ENCODE results near the gene SEMA3C. TPM values are rescaled to one million over a fixed set of nuclear protein-coding genes. Genes with fewer than 3 reads are reported as not detected.

Gene SEMA3C
- polyA plus RNA-seq, 1 donor from 2014 or later = 386 TPM

DNA sequence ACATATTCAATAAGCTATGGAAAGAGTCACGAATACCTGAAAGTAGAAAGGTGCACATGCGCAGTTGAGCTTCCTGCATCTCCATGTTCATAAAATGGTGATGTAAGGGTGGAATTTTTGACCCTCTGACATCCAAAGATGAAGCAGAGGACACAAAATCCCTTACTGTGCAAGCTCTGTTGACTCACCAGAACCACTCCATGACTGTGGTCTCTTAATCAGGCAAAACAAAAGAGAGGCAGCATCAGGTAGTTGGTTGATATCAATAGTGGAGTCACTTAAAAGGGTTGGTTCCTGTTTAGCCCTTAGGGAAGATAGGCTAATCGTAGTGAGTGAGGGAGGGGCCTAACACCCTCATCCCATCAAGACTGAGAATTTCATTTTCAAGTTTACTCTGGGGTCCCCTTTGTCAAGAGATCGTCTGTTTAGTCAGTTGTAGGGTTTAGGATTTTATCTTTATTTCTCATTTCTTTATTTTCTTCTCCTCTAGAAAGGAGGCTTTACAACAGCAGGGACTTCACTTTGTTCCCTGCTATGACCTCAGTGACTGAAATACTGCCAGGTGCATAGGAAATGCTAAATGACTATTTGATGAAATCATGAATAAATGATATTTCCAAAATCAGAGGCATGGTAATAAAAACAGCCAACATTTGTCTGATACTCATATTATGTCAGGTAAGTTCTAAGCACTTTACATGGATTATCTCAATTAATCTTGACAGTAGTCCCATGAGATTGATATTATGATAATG lies 182.3 kb downstream of the SEMA3C start:
- no peaks in the 10 kb centered on the region for H3K9me3 ChIP-seq (ENCODE audit: low read length)
- H3F3A ChIP-seq (ENCODE audit: insufficient read depth, low read length, poor library complexity, severe bottlenecking) = no peaks in the 10 kb centered on the region
- TF ChIP-seq EP300 (conservative IDR thresholded peaks at IDR 0.05; ENCODE audit: poor library complexity, severe bottlenecking) = no peak
- no peak for TF ChIP-seq SMC3 (conservative IDR thresholded peaks at IDR 0.05; ENCODE audit: poor library complexity)
- TF ChIP-seq, protein P1, sequence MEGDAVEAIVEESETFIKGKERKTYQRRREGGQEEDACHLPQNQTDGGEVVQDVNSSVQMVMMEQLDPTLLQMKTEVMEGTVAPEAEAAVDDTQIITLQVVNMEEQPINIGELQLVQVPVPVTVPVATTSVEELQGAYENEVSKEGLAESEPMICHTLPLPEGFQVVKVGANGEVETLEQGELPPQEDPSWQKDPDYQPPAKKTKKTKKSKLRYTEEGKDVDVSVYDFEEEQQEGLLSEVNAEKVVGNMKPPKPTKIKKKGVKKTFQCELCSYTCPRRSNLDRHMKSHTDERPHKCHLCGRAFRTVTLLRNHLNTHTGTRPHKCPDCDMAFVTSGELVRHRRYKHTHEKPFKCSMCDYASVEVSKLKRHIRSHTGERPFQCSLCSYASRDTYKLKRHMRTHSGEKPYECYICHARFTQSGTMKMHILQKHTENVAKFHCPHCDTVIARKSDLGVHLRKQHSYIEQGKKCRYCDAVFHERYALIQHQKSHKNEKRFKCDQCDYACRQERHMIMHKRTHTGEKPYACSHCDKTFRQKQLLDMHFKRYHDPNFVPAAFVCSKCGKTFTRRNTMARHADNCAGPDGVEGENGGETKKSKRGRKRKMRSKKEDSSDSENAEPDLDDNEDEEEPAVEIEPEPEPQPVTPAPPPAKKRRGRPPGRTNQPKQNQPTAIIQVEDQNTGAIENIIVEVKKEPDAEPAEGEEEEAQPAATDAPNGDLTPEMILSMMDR (IDR thresholded peaks at IDR 0.05; ENCODE audit: poor library complexity, severe bottlenecking) = no peak
- H3K27me3 ChIP-seq (ENCODE audit: insufficient read depth, low read depth, low read length) = no peaks in the 10 kb centered on the region
- no peak overlapping the region for H3K4me2 ChIP-seq (ENCODE audit: low read length)
- no peaks in the 10 kb centered on the region for H3K36me3 ChIP-seq (ENCODE audit: insufficient read depth, low read length)
- H3K9ac ChIP-seq (ENCODE audit: low read length) = no peak overlapping the region
- H2AFZ ChIP-seq (ENCODE audit: low read depth, low read length) = no peak overlapping the region
- H3K9me2 ChIP-seq (ENCODE audit: insufficient read depth, low read length) = no peaks in the 10 kb centered on the region
- H4K20me1 ChIP-seq (ENCODE audit: insufficient read depth) = no peaks in the 10 kb centered on the region
- no peak overlapping the region for H3K4me3 ChIP-seq (ENCODE audit: low read length)
- H3K27ac ChIP-seq (ENCODE audit: low read length) = no peak overlapping the region
- H3K79me2 ChIP-seq (replicated peaks; ENCODE audit: insufficient read depth, low read length) = no peaks in the 10 kb centered on the region

DNA sequence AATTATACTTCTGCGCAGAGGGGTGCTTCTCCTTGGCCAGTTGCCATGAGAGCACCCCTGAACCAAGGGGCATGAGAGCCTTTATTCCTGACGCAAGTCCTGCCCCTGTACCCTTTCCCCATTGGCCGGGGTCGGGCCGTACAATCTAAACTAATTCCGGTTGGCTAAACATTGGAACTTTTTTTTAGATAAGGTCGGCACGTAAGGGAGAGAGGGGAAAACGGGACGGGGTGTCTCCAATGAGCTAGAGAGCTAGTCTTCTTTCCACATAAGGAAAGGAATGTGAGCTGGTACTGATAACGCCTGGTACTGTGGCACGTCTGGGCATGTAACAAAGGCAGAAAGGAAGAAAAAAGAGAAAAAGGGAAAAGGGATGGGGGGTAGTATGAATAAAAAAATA lies 183.5 kb downstream of the SEMA3C start:
- Histone ChIP-seq H3K4me2 (ENCODE audit: low read length) (no peak overlapping the region), H3K36me3 (ENCODE audit: insufficient read depth, low read length) (no peaks in the 10 kb centered on the region), H3K79me2 (replicated peaks; ENCODE audit: insufficient read depth, low read length) (no peaks in the 10 kb centered on the region), H3K9ac (ENCODE audit: low read length) (no peak overlapping the region), H3K27me3 (ENCODE audit: insufficient read depth, low read depth, low read length) (no peaks in the 10 kb centered on the region), H3K27ac (ENCODE audit: low read length) (no peak overlapping the region), H3K9me3 (ENCODE audit: low read length) (no peaks in the 10 kb centered on the region), H2AFZ (ENCODE audit: low read depth, low read length) (no peak overlapping the region), H3K9me2 (ENCODE audit: insufficient read depth, low read length) (no peaks in the 10 kb centered on the region), H3F3A (ENCODE audit: insufficient read depth, low read length, poor library complexity, severe bottlenecking) (no peaks in the 10 kb centered on the region), H3K4me3 (ENCODE audit: low read length) (no peak overlapping the region), H4K20me1 (ENCODE audit: insufficient read depth) (no peaks in the 10 kb centered on the region)
- TF ChIP-seq TAF1 (IDR thresholded peaks at IDR 0.05; ENCODE audit: low read depth) (no peak), RAD21 (conservative IDR thresholded peaks at IDR 0.05) (no peak), EP300 (conservative IDR thresholded peaks at IDR 0.05; ENCODE audit: poor library complexity, severe bottlenecking) (no peak), POLR2AphosphoS5 (IDR thresholded peaks at IDR 0.05) (no peak), EZH2 (IDR thresholded peaks at IDR 0.05; ENCODE audit: borderline replicate concordance, insufficient read depth, low read length, poor library complexity, severe bottlenecking) (no peak), MXI1 (conservative IDR thresholded peaks at IDR 0.05; ENCODE audit: poor library complexity, severe bottlenecking) (no peak), SMC3 (conservative IDR thresholded peaks at IDR 0.05; ENCODE audit: poor library complexity) (no peak)
- TF ChIP-seq, protein P1 (IDR thresholded peaks at IDR 0.05; ENCODE audit: poor library complexity, severe bottlenecking) = no peak

DNA sequence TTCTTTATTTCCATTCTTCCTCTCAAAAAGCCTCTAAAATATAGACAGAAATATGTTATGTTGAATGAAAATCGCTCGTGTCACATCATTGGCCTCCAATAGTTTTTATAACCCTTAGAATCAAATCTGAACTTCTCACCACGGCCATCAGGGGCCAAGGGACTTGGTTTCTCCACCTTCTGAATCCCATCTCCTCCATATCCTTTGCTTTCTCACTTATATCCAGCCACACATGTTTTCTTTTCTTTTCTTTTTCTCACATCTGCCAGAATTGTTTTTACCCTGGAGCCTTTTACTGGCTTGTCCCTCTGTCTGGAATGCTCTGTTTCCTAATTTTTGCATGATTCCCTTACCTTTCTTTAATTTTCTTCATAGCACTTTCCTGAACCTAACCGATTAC lies 184.8 kb downstream of the SEMA3C start:
- no peak overlapping the region for H2AFZ ChIP-seq (ENCODE audit: low read depth, low read length)
- H3K4me2 ChIP-seq (ENCODE audit: low read length) = no peak overlapping the region
- no peaks in the 10 kb centered on the region for H3K9me3 ChIP-seq (ENCODE audit: low read length)
- no peaks in the 10 kb centered on the region for H3K36me3 ChIP-seq (ENCODE audit: insufficient read depth, low read length)
- no peaks in the 10 kb centered on the region for H3K79me2 ChIP-seq (replicated peaks; ENCODE audit: insufficient read depth, low read length)
- H3K4me3 ChIP-seq (ENCODE audit: low read length) = no peak overlapping the region
- H3F3A ChIP-seq (ENCODE audit: insufficient read depth, low read length, poor library complexity, severe bottlenecking) = no peaks in the 10 kb centered on the region
- H3K9me2 ChIP-seq (ENCODE audit: insufficient read depth, low read length) = no peaks in the 10 kb centered on the region
- no peaks in the 10 kb centered on the region for H3K27me3 ChIP-seq (ENCODE audit: insufficient read depth, low read depth, low read length)
- no peak overlapping the region for H3K27ac ChIP-seq (ENCODE audit: low read length)
- H4K20me1 ChIP-seq (ENCODE audit: insufficient read depth) = no peaks in the 10 kb centered on the region
- TF ChIP-seq POLR2AphosphoS5 (IDR thresholded peaks at IDR 0.05) (no peak), MXI1 (conservative IDR thresholded peaks at IDR 0.05; ENCODE audit: poor library complexity, severe bottlenecking) (no peak), EP300 (conservative IDR thresholded peaks at IDR 0.05; ENCODE audit: poor library complexity, severe bottlenecking) (no peak), RAD21 (conservative IDR thresholded peaks at IDR 0.05) (no peak), TAF1 (IDR thresholded peaks at IDR 0.05; ENCODE audit: low read depth) (no peak), SMC3 (conservative IDR thresholded peaks at IDR 0.05; ENCODE audit: poor library complexity) (no peak), EZH2 (IDR thresholded peaks at IDR 0.05; ENCODE audit: borderline replicate concordance, insufficient read depth, low read length, poor library complexity, severe bottlenecking) (no peak)
- TF ChIP-seq, protein P2, sequence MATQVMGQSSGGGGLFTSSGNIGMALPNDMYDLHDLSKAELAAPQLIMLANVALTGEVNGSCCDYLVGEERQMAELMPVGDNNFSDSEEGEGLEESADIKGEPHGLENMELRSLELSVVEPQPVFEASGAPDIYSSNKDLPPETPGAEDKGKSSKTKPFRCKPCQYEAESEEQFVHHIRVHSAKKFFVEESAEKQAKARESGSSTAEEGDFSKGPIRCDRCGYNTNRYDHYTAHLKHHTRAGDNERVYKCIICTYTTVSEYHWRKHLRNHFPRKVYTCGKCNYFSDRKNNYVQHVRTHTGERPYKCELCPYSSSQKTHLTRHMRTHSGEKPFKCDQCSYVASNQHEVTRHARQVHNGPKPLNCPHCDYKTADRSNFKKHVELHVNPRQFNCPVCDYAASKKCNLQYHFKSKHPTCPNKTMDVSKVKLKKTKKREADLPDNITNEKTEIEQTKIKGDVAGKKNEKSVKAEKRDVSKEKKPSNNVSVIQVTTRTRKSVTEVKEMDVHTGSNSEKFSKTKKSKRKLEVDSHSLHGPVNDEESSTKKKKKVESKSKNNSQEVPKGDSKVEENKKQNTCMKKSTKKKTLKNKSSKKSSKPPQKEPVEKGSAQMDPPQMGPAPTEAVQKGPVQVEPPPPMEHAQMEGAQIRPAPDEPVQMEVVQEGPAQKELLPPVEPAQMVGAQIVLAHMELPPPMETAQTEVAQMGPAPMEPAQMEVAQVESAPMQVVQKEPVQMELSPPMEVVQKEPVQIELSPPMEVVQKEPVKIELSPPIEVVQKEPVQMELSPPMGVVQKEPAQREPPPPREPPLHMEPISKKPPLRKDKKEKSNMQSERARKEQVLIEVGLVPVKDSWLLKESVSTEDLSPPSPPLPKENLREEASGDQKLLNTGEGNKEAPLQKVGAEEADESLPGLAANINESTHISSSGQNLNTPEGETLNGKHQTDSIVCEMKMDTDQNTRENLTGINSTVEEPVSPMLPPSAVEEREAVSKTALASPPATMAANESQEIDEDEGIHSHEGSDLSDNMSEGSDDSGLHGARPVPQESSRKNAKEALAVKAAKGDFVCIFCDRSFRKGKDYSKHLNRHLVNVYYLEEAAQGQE (IDR thresholded peaks at IDR 0.05; ENCODE audit: borderline replicate concordance) = no peak
- TF ChIP-seq, protein P1 (IDR thresholded peaks at IDR 0.05; ENCODE audit: poor library complexity, severe bottlenecking) = no peak
- H3K9ac ChIP-seq (ENCODE audit: low read length) = no peak overlapping the region

Data from neural cell (in vitro differentiated cells).